ENCODE data around the gene REEP1.

The REEP1 gene

DNA sequence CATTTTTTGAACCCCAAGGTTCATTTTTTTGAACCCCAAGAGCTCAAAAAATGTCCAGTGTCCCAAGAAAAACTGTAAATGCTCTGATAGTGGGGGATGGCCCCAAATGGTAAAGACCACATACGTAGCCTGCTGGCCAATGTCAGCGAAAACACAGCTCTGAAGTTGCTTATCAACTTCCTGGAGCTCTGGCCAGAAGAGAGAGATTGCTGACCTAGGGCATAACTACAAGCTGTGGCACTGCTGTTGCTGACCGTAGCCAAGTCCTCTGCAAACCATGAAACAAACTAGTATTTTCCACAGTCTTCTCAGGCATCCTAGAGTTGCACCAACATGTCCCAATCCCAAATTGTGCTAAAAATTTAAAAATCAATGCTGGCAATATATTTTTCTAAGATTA is 50.9 kb downstream of the REEP1 start:
- DNase-seq (ENCODE audit: low read depth, low spot score) = no peak

GRCh38 chr2:86285981-86286380 is 51.4 kb downstream of the REEP1 start:
- DNase-seq (ENCODE audit: low read depth, low spot score) = no peak
- no peaks in the 10 kb centered on the region for H3K27me3 ChIP-seq (ENCODE audit: insufficient read depth, insufficient read length)
- H3K4me3 ChIP-seq (ENCODE audit: insufficient read length, low read depth) = no peak overlapping the region
- H3K4me1 ChIP-seq (ENCODE audit: insufficient read depth, insufficient read length) = peaks cover 5% of the 10 kb centered on the region
- no peak for TF ChIP-seq SUZ12 (IDR thresholded peaks at IDR 0.05; ENCODE audit: extremely low read depth, insufficient read depth, insufficient read length)
- TF ChIP-seq ZNF274 (IDR thresholded peaks at IDR 0.05; ENCODE audit: low read depth, low read length) = no peak
- no peak for TF ChIP-seq YY1 (IDR thresholded peaks at IDR 0.05; ENCODE audit: insufficient read depth, insufficient read length)
- H3K9me3 ChIP-seq (ENCODE audit: insufficient read depth, low read length) = no peaks in the 10 kb centered on the region
- no peaks in the 10 kb centered on the region for H3K36me3 ChIP-seq (ENCODE audit: insufficient read depth, insufficient read length, low read length)
- no peak overlapping the region for H3K9ac ChIP-seq (ENCODE audit: insufficient read length, low read depth)

More for the DNA sequence above, 50.9 kb downstream of the REEP1 start:
- Histone ChIP-seq H3K36me3 (ENCODE audit: insufficient read depth, insufficient read length, low read length) (no peaks in the 10 kb centered on the region), H3K27me3 (ENCODE audit: insufficient read depth, insufficient read length) (no peaks in the 10 kb centered on the region), H3K9ac (ENCODE audit: insufficient read length, low read depth) (no peak overlapping the region), H3K4me3 (ENCODE audit: insufficient read length, low read depth) (no peak overlapping the region), H3K4me1 (ENCODE audit: insufficient read depth, insufficient read length) (peaks cover 5% of the 10 kb centered on the region), H3K9me3 (ENCODE audit: insufficient read depth, low read length) (no peaks in the 10 kb centered on the region)
- no peak for TF ChIP-seq ZNF274 (IDR thresholded peaks at IDR 0.05; ENCODE audit: low read depth, low read length)
- TF ChIP-seq YY1 (IDR thresholded peaks at IDR 0.05; ENCODE audit: insufficient read depth, insufficient read length) = no peak
- TF ChIP-seq SUZ12 (IDR thresholded peaks at IDR 0.05; ENCODE audit: extremely low read depth, insufficient read depth, insufficient read length) = no peak

- no peak overlapping the region for H3K4me3 ChIP-seq (ENCODE audit: insufficient read length, low read depth)
- no peak for DNase-seq (ENCODE audit: low read depth, low spot score)
- no peaks in the 10 kb centered on the region for H3K9me3 ChIP-seq (ENCODE audit: insufficient read depth, low read length)
- H3K27me3 ChIP-seq (ENCODE audit: insufficient read depth, insufficient read length) = no peaks in the 10 kb centered on the region
- no peaks in the 10 kb centered on the region for H3K36me3 ChIP-seq (ENCODE audit: insufficient read depth, insufficient read length, low read length)
- H3K4me1 ChIP-seq (ENCODE audit: insufficient read depth, insufficient read length) = peaks cover 5% of the 10 kb centered on the region
- TF ChIP-seq SUZ12 (IDR thresholded peaks at IDR 0.05; ENCODE audit: extremely low read depth, insufficient read depth, insufficient read length) (no peak), YY1 (IDR thresholded peaks at IDR 0.05; ENCODE audit: insufficient read depth, insufficient read length) (no peak), ZNF274 (IDR thresholded peaks at IDR 0.05; ENCODE audit: low read depth, low read length) (no peak)
- no peak overlapping the region for H3K9ac ChIP-seq (ENCODE audit: insufficient read length, low read depth)
Observed at GRCh38 chr2:86285571-86285970, 51.9 kb downstream of the REEP1 start.

DNA sequence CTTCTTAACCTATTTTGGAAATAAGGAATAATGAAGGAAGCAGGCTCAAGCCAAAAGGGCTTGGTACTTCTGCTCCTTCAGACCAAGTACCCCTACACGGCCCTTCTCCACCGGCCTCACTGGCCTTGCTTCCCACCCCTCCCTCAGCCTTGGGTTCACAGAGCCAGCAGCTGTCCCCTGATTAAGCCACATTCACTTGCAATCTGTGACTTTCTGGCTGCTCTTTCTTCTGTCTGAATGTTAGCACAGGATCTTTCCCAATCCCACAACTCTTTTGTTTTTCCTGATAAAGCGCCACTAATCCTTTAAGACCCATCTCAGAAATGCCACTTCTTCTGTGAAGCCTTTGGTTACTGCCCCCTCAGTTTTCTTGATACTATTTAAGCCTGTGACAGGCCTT is 52.4 kb downstream of the REEP1 start:
- TF ChIP-seq YY1 (IDR thresholded peaks at IDR 0.05; ENCODE audit: insufficient read depth, insufficient read length) (no peak), ZNF274 (IDR thresholded peaks at IDR 0.05; ENCODE audit: low read depth, low read length) (no peak), SUZ12 (IDR thresholded peaks at IDR 0.05; ENCODE audit: extremely low read depth, insufficient read depth, insufficient read length) (no peak)
- Histone ChIP-seq H3K9ac (ENCODE audit: insufficient read length, low read depth) (no peak overlapping the region), H3K9me3 (ENCODE audit: insufficient read depth, low read length) (no peaks in the 10 kb centered on the region), H3K4me1 (ENCODE audit: insufficient read depth, insufficient read length) (peaks cover 5% of the 10 kb centered on the region), H3K36me3 (ENCODE audit: insufficient read depth, insufficient read length, low read length) (no peaks in the 10 kb centered on the region), H3K27me3 (ENCODE audit: insufficient read depth, insufficient read length) (no peaks in the 10 kb centered on the region), H3K4me3 (ENCODE audit: insufficient read length, low read depth) (no peak overlapping the region)
- no peak for DNase-seq (ENCODE audit: low read depth, low spot score)

DNA sequence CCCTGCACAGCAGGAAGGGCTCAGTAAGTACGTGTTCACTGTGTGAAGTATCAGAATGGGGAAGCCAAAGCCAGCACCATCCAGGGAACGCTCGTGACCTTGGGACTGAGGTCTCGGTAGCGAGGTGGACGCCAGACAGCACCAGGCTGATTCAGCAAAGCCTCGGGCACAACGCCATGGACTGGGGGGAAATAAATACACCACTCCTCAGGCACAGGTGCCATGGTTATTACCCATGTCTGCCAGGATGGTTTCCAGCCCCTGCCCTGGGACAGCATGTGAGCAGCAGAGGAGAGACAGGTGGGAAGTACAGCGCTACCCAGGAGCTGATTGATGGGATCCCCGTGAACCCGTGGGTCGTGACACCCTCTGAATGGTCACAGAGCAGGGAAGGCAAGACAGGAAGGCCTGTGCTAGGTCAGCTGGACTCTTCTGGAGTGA is 53.0 kb downstream of the REEP1 start:
- H3K27me3 ChIP-seq (ENCODE audit: insufficient read depth, insufficient read length) = no peaks in the 10 kb centered on the region
- TF ChIP-seq SUZ12 (IDR thresholded peaks at IDR 0.05; ENCODE audit: extremely low read depth, insufficient read depth, insufficient read length) = no peak
- no peak for TF ChIP-seq YY1 (IDR thresholded peaks at IDR 0.05; ENCODE audit: insufficient read depth, insufficient read length)
- TF ChIP-seq ZNF274 (IDR thresholded peaks at IDR 0.05; ENCODE audit: low read depth, low read length) = no peak
- H3K9me3 ChIP-seq (ENCODE audit: insufficient read depth, low read length) = no peaks in the 10 kb centered on the region
- H3K4me1 ChIP-seq (ENCODE audit: insufficient read depth, insufficient read length) = peaks cover 5% of the 10 kb centered on the region
- DNase-seq (ENCODE audit: low read depth, low spot score) = no peak
- no peak overlapping the region for H3K9ac ChIP-seq (ENCODE audit: insufficient read length, low read depth)
- H3K36me3 ChIP-seq (ENCODE audit: insufficient read depth, insufficient read length, low read length) = no peaks in the 10 kb centered on the region
- H3K4me3 ChIP-seq (ENCODE audit: insufficient read length, low read depth) = no peak overlapping the region

DNA sequence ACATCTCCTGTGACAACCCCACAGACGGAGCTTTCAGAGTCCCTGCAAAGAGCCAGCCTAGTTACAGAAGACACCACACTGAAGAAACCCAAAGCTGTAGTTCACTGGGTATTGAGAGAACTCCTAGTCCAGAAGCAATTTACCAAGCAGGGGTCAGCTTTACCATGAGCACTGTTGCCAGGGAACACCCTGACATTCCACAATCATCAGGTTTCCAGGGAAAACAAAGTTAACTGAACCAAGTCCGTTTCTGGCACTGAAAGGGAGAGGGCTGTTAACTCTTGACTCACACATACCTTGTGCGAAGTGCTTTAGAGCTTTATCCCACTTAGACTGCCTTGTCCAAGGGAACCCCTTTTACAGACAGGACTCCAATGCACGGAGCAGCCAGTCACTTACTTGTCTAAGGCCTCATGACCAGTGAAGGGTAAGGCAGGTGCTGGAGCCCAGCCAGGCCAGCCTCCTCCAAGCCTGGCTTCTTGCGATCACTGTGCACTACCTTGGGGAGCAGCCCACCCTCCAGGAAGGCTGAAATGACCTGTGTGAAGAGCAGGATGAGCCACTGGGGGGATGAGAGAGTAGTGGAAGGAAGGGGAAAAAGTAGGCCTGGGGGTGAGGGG is 53.9 kb downstream of the REEP1 start:
- Histone ChIP-seq H3K4me3 (ENCODE audit: insufficient read length, low read depth) (no peak overlapping the region), H3K27me3 (ENCODE audit: insufficient read depth, insufficient read length) (no peaks in the 10 kb centered on the region), H3K9ac (ENCODE audit: insufficient read length, low read depth) (no peak overlapping the region), H3K9me3 (ENCODE audit: insufficient read depth, low read length) (no peaks in the 10 kb centered on the region), H3K4me1 (ENCODE audit: insufficient read depth, insufficient read length) (peaks cover 5% of the 10 kb centered on the region), H3K36me3 (ENCODE audit: insufficient read depth, insufficient read length, low read length) (no peaks in the 10 kb centered on the region)
- no peak for DNase-seq (ENCODE audit: low read depth, low spot score)
- TF ChIP-seq ZNF274 (IDR thresholded peaks at IDR 0.05; ENCODE audit: low read depth, low read length) (no peak), YY1 (IDR thresholded peaks at IDR 0.05; ENCODE audit: insufficient read depth, insufficient read length) (no peak), SUZ12 (IDR thresholded peaks at IDR 0.05; ENCODE audit: extremely low read depth, insufficient read depth, insufficient read length) (no peak)

- H3K36me3 ChIP-seq (ENCODE audit: insufficient read depth, insufficient read length, low read length) = no peaks in the 10 kb centered on the region
- no peak overlapping the region for H3K4me3 ChIP-seq (ENCODE audit: insufficient read length, low read depth)
- peaks cover 5% of the 10 kb centered on the region for H3K4me1 ChIP-seq (ENCODE audit: insufficient read depth, insufficient read length)
- H3K9ac ChIP-seq (ENCODE audit: insufficient read length, low read depth) = no peak overlapping the region
- no peaks in the 10 kb centered on the region for H3K27me3 ChIP-seq (ENCODE audit: insufficient read depth, insufficient read length)
- no peaks in the 10 kb centered on the region for H3K9me3 ChIP-seq (ENCODE audit: insufficient read depth, low read length)
- TF ChIP-seq SUZ12 (IDR thresholded peaks at IDR 0.05; ENCODE audit: extremely low read depth, insufficient read depth, insufficient read length) (no peak), YY1 (IDR thresholded peaks at IDR 0.05; ENCODE audit: insufficient read depth, insufficient read length) (no peak), ZNF274 (IDR thresholded peaks at IDR 0.05; ENCODE audit: low read depth, low read length) (no peak)
- no peak for DNase-seq (ENCODE audit: low read depth, low spot score)
Observed at GRCh38 chr2:86281066-86281700, 56.2 kb downstream of the REEP1 start.
